Osteoblast (primary cell): ENCODE data around the gene SH2D2A. TPM values are rescaled to one million over a fixed set of nuclear protein-coding genes. Genes with fewer than 3 reads are reported as not detected.

Experiments
- DNase-seq: peaks from one replicate; pipeline ENCODE4 v3.0.0; 2011; ENCODE audit warnings: low spot score, mixed read lengths; ENCODE audit not compliant: insufficient read length; ENCODE audit errors: missing footprints
- H2AFZ ChIP-seq: 2 replicates; pipeline ENCODE4 v1.6.0; 2011; ENCODE audit warnings: mild to moderate bottlenecking, low read length
- H3K27ac ChIP-seq: 2 replicates; pipeline ENCODE4 v1.5.1; 2011; ENCODE audit warnings: mild to moderate bottlenecking, low read depth, low read length, moderate library complexity
- H3K27me3 ChIP-seq: 2 replicates; pipeline ENCODE4 v1.6.0; 2012; ENCODE audit warnings: mild to moderate bottlenecking, control low read depth, inconsistent platforms, low read length, moderate library complexity; ENCODE audit not compliant: insufficient read depth
- H3K36me3 ChIP-seq: 2 replicates; pipeline ENCODE4 v1.5.1; 2011; ENCODE audit warnings: mild to moderate bottlenecking, low read length, control low read depth, moderate library complexity; ENCODE audit not compliant: insufficient read depth
- H3K4me1 ChIP-seq: 2 replicates; pipeline ENCODE4 v1.5.1; 2011; ENCODE audit warnings: mild to moderate bottlenecking, low read length, control low read depth, moderate library complexity; ENCODE audit not compliant: insufficient read depth
- H3K4me2 ChIP-seq: 2 replicates; pipeline ENCODE4 v1.6.0; 2011; ENCODE audit warnings: mild to moderate bottlenecking, low read length; ENCODE audit not compliant: insufficient read depth
- H3K4me3 ChIP-seq: fragments of 200-600 bp; sonication (generic); 3 replicates; pipeline ENCODE4 v1.5.1; 2012; ENCODE audit warnings: mild to moderate bottlenecking, low read length, inconsistent platforms; ENCODE audit not compliant: insufficient read depth
- H3K79me2 ChIP-seq: 2 replicates; pipeline ENCODE4 v1.6.0; 2012; ENCODE audit warnings: mild to moderate bottlenecking, low read length, control low read depth, inconsistent platforms; ENCODE audit not compliant: insufficient read depth
- H3K9me3 ChIP-seq: 2 replicates; pipeline ENCODE4 v1.5.1; 2011; ENCODE audit warnings: low read depth, low read length, control low read depth
- H4K20me1 ChIP-seq: 2 replicates; pipeline ENCODE4 v1.6.0; 2012; ENCODE audit warnings: mild to moderate bottlenecking, low read length, control low read depth; ENCODE audit not compliant: insufficient read depth
- CTCF ChIP-seq: IDR thresholded peaks from 2 replicates; pipeline ENCODE4 v1.5.1; 2011; ENCODE audit warnings: mild to moderate bottlenecking, low read depth, low read length, moderate library complexity; ENCODE audit errors: extremely low read depth
- total RNA-seq: library from RNA; depleted of rRNA; stranded (reverse); fragments of >200 nt; gene quantifications from 2 replicates; pipeline ENCODE4 v1.2.3, GENCODE V29; 2012

The SH2D2A gene
- total RNA-seq, 1 donor, result 0.36 TPM

GRCh38 chr1:156809281-156809680 is 7.4 kb downstream of the SH2D2A start:
- no peak overlapping the region for H2AFZ ChIP-seq
- no peak overlapping the region for H3K4me3 ChIP-seq
- no peaks in the 10 kb centered on the region for H3K36me3 ChIP-seq
- no peak for TF ChIP-seq CTCF
- H3K9me3 ChIP-seq, result no peaks in the 10 kb centered on the region
- H3K79me2 ChIP-seq, result no peaks in the 10 kb centered on the region
- no peak overlapping the region for H3K27ac ChIP-seq
- peaks cover 24% of the 10 kb centered on the region for H3K4me1 ChIP-seq
- H3K4me2 ChIP-seq, result no peak overlapping the region
- H3K27me3 ChIP-seq, result no peaks in the 10 kb centered on the region
- DNase-seq, result no peak
- no peaks in the 10 kb centered on the region for H4K20me1 ChIP-seq

GRCh38 chr1:156808186-156809030 is 8.2 kb downstream of the SH2D2A start:
- no peaks in the 10 kb centered on the region for H3K27me3 ChIP-seq
- no peak for TF ChIP-seq CTCF
- H3K9me3 ChIP-seq, result no peaks in the 10 kb centered on the region
- no peak overlapping the region for H3K4me2 ChIP-seq
- no peak for DNase-seq
- H3K79me2 ChIP-seq, result no peaks in the 10 kb centered on the region
- H3K4me3 ChIP-seq, result no peak overlapping the region
- H3K4me1 ChIP-seq, result peaks cover 16% of the 10 kb centered on the region
- no peaks in the 10 kb centered on the region for H4K20me1 ChIP-seq
- H3K36me3 ChIP-seq, result no peaks in the 10 kb centered on the region
- H2AFZ ChIP-seq, result no peak overlapping the region
- H3K27ac ChIP-seq, result no peak overlapping the region

GRCh38 chr1:156807627-156808026 is 9.0 kb downstream of the SH2D2A start:
- H3K4me3 ChIP-seq, result no peak overlapping the region
- peaks cover 9% of the 10 kb centered on the region for H3K4me1 ChIP-seq
- peak; percentile 86 for DNase-seq
- H2AFZ ChIP-seq, result no peak overlapping the region
- no peaks in the 10 kb centered on the region for H3K9me3 ChIP-seq
- no peak overlapping the region for H3K4me2 ChIP-seq
- no peaks in the 10 kb centered on the region for H3K79me2 ChIP-seq
- no peak overlapping the region for H3K27ac ChIP-seq
- no peaks in the 10 kb centered on the region for H3K27me3 ChIP-seq
- H3K36me3 ChIP-seq, result no peaks in the 10 kb centered on the region
- TF ChIP-seq CTCF, result no peak
- no peaks in the 10 kb centered on the region for H4K20me1 ChIP-seq

- Histone ChIP-seq H3K4me3 (no peak overlapping the region), H4K20me1 (peaks cover 3% of the 10 kb centered on the region), H3K4me2 (no peak overlapping the region), H3K9me3 (no peaks in the 10 kb centered on the region), H2AFZ (no peak overlapping the region), H3K4me1 (peaks cover 10% of the 10 kb centered on the region), H3K36me3 (no peaks in the 10 kb centered on the region), H3K27me3 (no peaks in the 10 kb centered on the region), H3K79me2 (no peaks in the 10 kb centered on the region), H3K27ac (no peak overlapping the region)
- DNase-seq, result no peak
- no peak for TF ChIP-seq CTCF
These were observed 9.9 kb downstream of the SH2D2A start for GRCh38 chr1:156806512-156807440.
